Left lobe of liver (tissue), 2 donors: ENCODE measurements around the gene PTPRCAP. TPM values are rescaled to one million over a fixed set of nuclear protein-coding genes. Genes with fewer than 3 reads are reported as not detected.
"Not testable (repeated sequence)": the region's sequence is repeated elsewhere in the genome, so short reads cannot be mapped to it uniquely, and the experiment has no call there.

Source experiments
- ATAC-seq: fragments of 200-7000 bp; cut with Tn5 transposase; one replicate; pipeline ENCODE4 v1.9.1; 2020; ENCODE audit warnings: mild to moderate bottlenecking, moderate library complexity
- DNase-seq: peaks from one replicate; pipeline ENCODE4 v3.0.0-alpha.2; 2020; ENCODE audit warnings: low spot score
- total RNA-seq: library from RNA; stranded (reverse); gene quantifications from one replicate; pipeline ENCODE4 v1.2.1, GENCODE V29; 2021
- donor health status: DM: no; HTN: no; CAD: no; lungs with moderate emphysema.
- donor health status: DM: no; HTN: yes; CAD: no.

PTPRCAP gene
- total RNA-seq, 1 donor from 2014 or later: 2.2 TPM

GRCh38 chr11:67465530-67465929, 28.0 kb upstream of the PTPRCAP start:
- not testable (repeated sequence) for ATAC-seq, DNase-seq

- ATAC-seq: no peak
Measured at GRCh38 chr11:67465189-67465510, 27.7 kb upstream of the PTPRCAP start.

GRCh38 chr11:67464411-67465188, 27.1 kb upstream of the PTPRCAP start:
- DNase-seq: peak; percentile 93
- peak; percentile 73 for ATAC-seq

More at GRCh38 chr11:67465189-67465510, 27.7 kb upstream of the PTPRCAP start:
- DNase-seq: no peak

GRCh38 chr11:67463680-67464410, 26.4 kb upstream of the PTPRCAP start:
- ATAC-seq (peak; percentile 66), DNase-seq (peak; percentile 86)

- ATAC-seq: no peak
- no peak for DNase-seq
Measured at GRCh38 chr11:67463186-67463585, 25.7 kb upstream of the PTPRCAP start.

GRCh38 chr11:67458266-67458665, 20.8 kb upstream of the PTPRCAP start:
- DNase-seq (no peak), ATAC-seq (no peak)

GRCh38 chr11:67457453-67457852, 20.0 kb upstream of the PTPRCAP start:
- no peak for ATAC-seq

GRCh38 chr11:67456068-67456705, 18.7 kb upstream of the PTPRCAP start:
- ATAC-seq (no peak), DNase-seq (no peak)

More at GRCh38 chr11:67457453-67457852, 20.0 kb upstream of the PTPRCAP start:
- no peak for DNase-seq

- ATAC-seq (no peak), DNase-seq (no peak)
Measured at GRCh38 chr11:67455054-67455453, 17.6 kb upstream of the PTPRCAP start, which contains the start of gene CABP4. Gene CABP4, plus strand, starts transcription at chr11:67455354. Its CDS starts 70 bp downstream, at chr11:67455424.

GRCh38 chr11:67453816-67454732, 16.6 kb upstream of the PTPRCAP start:
- no peak for ATAC-seq
- DNase-seq: no peak

- no peak for DNase-seq
- ATAC-seq: peak; percentile 12
Measured at GRCh38 chr11:67452141-67452952, 14.9 kb upstream of the PTPRCAP start, which contains the start of gene GPR152. Gene GPR152, minus strand, starts transcription at chr11:67452729. Its CDS starts 5 bp downstream, at chr11:67452724.

- no peak for ATAC-seq
Measured at GRCh38 chr11:67451658-67451976, 14.1 kb upstream of the PTPRCAP start.

GRCh38 chr11:67450796-67451657, 13.5 kb upstream of the PTPRCAP start:
- DNase-seq: no peak
- ATAC-seq: no peak

More at GRCh38 chr11:67451658-67451976, 14.1 kb upstream of the PTPRCAP start:
- DNase-seq: no peak

- peak; percentile 9 for ATAC-seq
- no peak for DNase-seq
Measured at GRCh38 chr11:67449116-67449844, 11.8 kb upstream of the PTPRCAP start.

- peak; percentile 81 for ATAC-seq
Measured at GRCh38 chr11:67448220-67448609, 10.7 kb upstream of the PTPRCAP start.

GRCh38 chr11:67445515-67445914, 8.0 kb upstream of the PTPRCAP start:
- ATAC-seq (no peak), DNase-seq (no peak)

More at GRCh38 chr11:67448220-67448609, 10.7 kb upstream of the PTPRCAP start:
- peak; percentile 82 for DNase-seq

- DNase-seq (no peak), ATAC-seq (peak; percentile 3)
Measured at GRCh38 chr11:67442504-67443404, 5.3 kb upstream of the PTPRCAP start.
